CD14-positive monocyte (primary cell): ENCODE results near the gene TSPYL6. TPM values are rescaled to one million over a fixed set of nuclear protein-coding genes. Genes with fewer than 3 reads are reported as not detected.

Experiments
- DNase-seq, 3 donors: peaks; one replicate each; pipeline ENCODE4 v3.0.0-alpha.2; 2011 to 2022
- H2AFZ ChIP-seq: 2 replicates; pipeline ENCODE4 v1.6.0; 2012; ENCODE audit warnings: mild to moderate bottlenecking, low read depth, low read length, inconsistent platforms; ENCODE audit not compliant: insufficient read depth, poor library complexity, severe bottlenecking
- H3K27ac ChIP-seq, 2 donors: 1 replicate in 1 of 2; 2 replicates in 1 of 2; pipeline ENCODE4 v1.5.1; 2012 to 2013; ENCODE audit warnings: low read length in 2 of 2, control low read depth in 1 of 2, inconsistent platforms in 1 of 2, low read depth in 1 of 2, mild to moderate bottlenecking in 1 of 2
- H3K27me3 ChIP-seq, 2 donors: one replicate each; pipeline versions ENCODE4 v1.6.0 to v1.6.1; 2011 to 2013; ENCODE audit warnings: low read length in 2 of 2; ENCODE audit not compliant: control insufficient read depth in 2 of 2, insufficient read depth in 2 of 2
- H3K36me3 ChIP-seq, 2 donors: replicated peaks in 1 of 2; 1 replicate in 1 of 2; 2 replicates in 1 of 2; pipeline versions ENCODE4 v1.5.1 to v1.6.1; 2012 to 2013; ENCODE audit warnings: low read length in 2 of 2, control low read depth in 1 of 2, inconsistent platforms in 1 of 2, mild to moderate bottlenecking in 1 of 2; ENCODE audit not compliant: insufficient read depth in 2 of 2, control insufficient read depth in 1 of 2
- H3K4me1 ChIP-seq, 2 donors: 1 replicate in 1 of 2; 2 replicates in 1 of 2; pipeline versions ENCODE4 v1.5.1 to v1.6.1; 2012 to 2013; ENCODE audit warnings: low read length in 2 of 2, control low read depth in 1 of 2, inconsistent platforms in 1 of 2, mild to moderate bottlenecking in 1 of 2, moderate library complexity in 1 of 2; ENCODE audit not compliant: insufficient read depth in 2 of 2, control insufficient read depth in 1 of 2
- H3K4me2 ChIP-seq: replicated peaks from 2 replicates; pipeline ENCODE3; 2012; ENCODE audit warnings: low read length, moderate library complexity, mild to moderate bottlenecking; ENCODE audit not compliant: poor library complexity, severe bottlenecking; ENCODE audit errors: extremely low read depth
- H3K4me3 ChIP-seq, 3 experiments: fragments of 200-600 bp in 1 of 3; sonication (generic) in 1 of 3; replicated peaks in 1 of 3; 1 replicate in 2 of 3; 2 replicates in 1 of 3; pipeline ENCODE4 v1.5.1; 2011 to 2013; ENCODE audit warnings: low read length in 3 of 3, mild to moderate bottlenecking in 3 of 3, control low read depth in 2 of 3, low read depth in 2 of 3, inconsistent platforms in 1 of 3, moderate library complexity in 1 of 3
- H3K79me2 ChIP-seq: 2 replicates; pipeline ENCODE4 v1.6.0; 2012; ENCODE audit warnings: mild to moderate bottlenecking, control low read depth, inconsistent platforms, low read length, moderate library complexity; ENCODE audit not compliant: insufficient read depth
- H3K9ac ChIP-seq: 2 replicates; pipeline ENCODE4 v1.6.0; 2017; ENCODE audit warnings: low read length, mild to moderate bottlenecking; ENCODE audit not compliant: insufficient read depth, poor library complexity, severe bottlenecking
- H3K9me3 ChIP-seq, 2 donors: replicated peaks in 1 of 2; 1 replicate in 1 of 2; 2 replicates in 1 of 2; pipeline versions ENCODE4 v1.5.1 to v1.6.1; 2012 to 2013; ENCODE audit warnings: low read length in 2 of 2, control low read depth in 1 of 2; ENCODE audit not compliant: control insufficient read depth in 1 of 2, insufficient read depth in 1 of 2
- H4K20me1 ChIP-seq: 2 replicates; pipeline ENCODE4 v1.6.0; 2012; ENCODE audit warnings: mild to moderate bottlenecking, low read length, control low read depth, moderate library complexity; ENCODE audit not compliant: insufficient read depth
- H3K27ac Mint-ChIP-seq, 7 donors: one replicate each; pipeline ENCODE4 v1.8.0; 2020; ENCODE audit warnings: mild to moderate bottlenecking in 7 of 7, mixed read lengths in 7 of 7, moderate library complexity in 6 of 7, inconsistent platforms in 2 of 7
- H3K27me3 Mint-ChIP-seq, 3 donors: one replicate each; pipeline ENCODE4 v1.8.0; 2021 to 2022; ENCODE audit warnings: low read depth in 3 of 3, mild to moderate bottlenecking in 3 of 3, mixed read lengths in 3 of 3, moderate library complexity in 3 of 3, inconsistent platforms in 1 of 3
- H3K36me3 Mint-ChIP-seq, 2 donors: one replicate each; pipeline ENCODE4 v1.8.0; 2020; ENCODE audit warnings: mixed read lengths in 2 of 2, inconsistent platforms in 1 of 2, mild to moderate bottlenecking in 1 of 2
- H3K4me1 Mint-ChIP-seq: one replicate; pipeline ENCODE4 v1.8.0; 2020; ENCODE audit warnings: mild to moderate bottlenecking, mixed read lengths
- H3K4me3 Mint-ChIP-seq, 2 donors: one replicate each; pipeline ENCODE4 v1.8.0; 2020; ENCODE audit warnings: mild to moderate bottlenecking in 2 of 2, mixed read lengths in 2 of 2, moderate library complexity in 1 of 2
- H3K9me3 Mint-ChIP-seq, 7 donors: one replicate each; pipeline ENCODE4 v1.8.0; 2020 to 2022; ENCODE audit warnings: mixed read lengths in 7 of 7, mild to moderate bottlenecking in 6 of 7, moderate library complexity in 6 of 7, inconsistent platforms in 2 of 7
- CTCF ChIP-seq: fragments of 200-600 bp; IDR thresholded peaks from one replicate; pipeline ENCODE4 v1.8.0; 2022; ENCODE audit warnings: antibody characterized with exemption, mild to moderate bottlenecking
- WGBS: methylation state at CpG from one replicate; pipeline ENCODE4 v1.1.5; 2013; ENCODE audit warnings: missing lambda C conversion rate; ENCODE audit not compliant: insufficient coverage; 5-methylcytosine and 5-hydroxymethylcytosine counted together
- intact Hi-C, 2 donors: fragments of 100-400 bp; cut with micrococcal nuclease; formaldehyde crosslinking; loops; one replicate each; pipeline versions ENCODE4 v1.15.0 to v1.15.1; 2023
- polyA plus RNA-seq, 3 donors: library from polyadenylated mRNA; depleted of rRNA in 1 of 3; unstranded in 2 of 3; stranded (reverse) in 1 of 3; fragments of 300-500 nt in 2 of 3; fragments of >200 nt in 1 of 3; fragmentation: Illumina TruSeq in 2 of 3; gene quantifications; 1 replicate in 2 of 3; 2 replicates in 1 of 3; pipeline ENCODE4 v1.2.3, GENCODE V29; 2012 to 2021

TSPYL6 gene
- polyA plus RNA-seq, 3 donors = not detected

GRCh38 chr2:54275541-54275940 is 19.5 kb upstream of the TSPYL6 start:
- Mint-ChIP-seq H3K4me3 (no peak overlapping the region), H3K9me3 (peaks cover 0 to 4% (median 0%) of the 10 kb centered on the region in 7 donors), H3K27me3 (no peaks in the 10 kb centered on the region), H3K36me3 (peaks cover 1 to 2% of the 10 kb centered on the region in 2 donors), H3K27ac (no peak overlapping the region), H3K4me1 (no peaks in the 10 kb centered on the region)
- no peak overlapping the region for H3K27ac ChIP-seq
- H3K4me2 ChIP-seq = no peak overlapping the region
- no peaks in the 10 kb centered on the region for H3K27me3 ChIP-seq
- WGBS = no CpG with 5 or more reads among the region's 2 CpGs
- no peaks in the 10 kb centered on the region for H3K9me3 ChIP-seq
- H3K4me3 ChIP-seq = no peak overlapping the region
- no peaks in the 10 kb centered on the region for H3K4me1 ChIP-seq
- no peak for TF ChIP-seq CTCF
- no peaks in the 10 kb centered on the region for H3K79me2 ChIP-seq
- intact Hi-C loops = loop anchor here in 1 of 2 donors (10.0 kb wide), 1 partner anchor 1869 kb away; no protein-coding TSS in a partner anchor
- H3K36me3 ChIP-seq = no peaks in the 10 kb centered on the region
- no peak overlapping the region for H3K9ac ChIP-seq
- H4K20me1 ChIP-seq = no peaks in the 10 kb centered on the region
- DNase-seq = no peak
- H2AFZ ChIP-seq = no peak overlapping the region

- Mint-ChIP-seq H3K4me1 (no peaks in the 10 kb centered on the region), H3K4me3 (no peak overlapping the region), H3K27ac (no peak overlapping the region), H3K9me3 (peaks cover 0 to 4% (median 0%) of the 10 kb centered on the region in 7 donors), H3K36me3 (peaks cover 1 to 2% of the 10 kb centered on the region in 2 donors), H3K27me3 (no peaks in the 10 kb centered on the region)
- intact Hi-C loops = loop anchor here in 1 of 2 donors (10.0 kb wide), 1 partner anchor 1870 kb away; no protein-coding TSS in a partner anchor
- Histone ChIP-seq H3K79me2 (no peaks in the 10 kb centered on the region), H3K4me2 (no peak overlapping the region), H3K9ac (no peak overlapping the region), H4K20me1 (no peaks in the 10 kb centered on the region), H3K4me3 (no peak overlapping the region), H2AFZ (no peak overlapping the region), H3K27ac (no peak overlapping the region), H3K4me1 (no peaks in the 10 kb centered on the region), H3K9me3 (no peaks in the 10 kb centered on the region), H3K36me3 (no peaks in the 10 kb centered on the region), H3K27me3 (no peaks in the 10 kb centered on the region)
- TF ChIP-seq CTCF = no peak
- no peak for DNase-seq
- WGBS = 75% methylated on average over 1 of the region's 1 CpG
These were observed 18.8 kb upstream of the TSPYL6 start for GRCh38 chr2:54274781-54275242.
